Panc1 (cell line): ENCODE data around the gene MYO6. TPM values are rescaled to one million over a fixed set of nuclear protein-coding genes. Genes with fewer than 3 reads are reported as not detected.
"Not testable (repeated sequence)": the region's sequence is repeated elsewhere in the genome, so short reads cannot be mapped to it uniquely, and the experiment has no call there.

Experiments
- ATAC-seq: fragments of 200-7000 bp; cut with Tn5 transposase; 2 replicates; pipeline ENCODE4 v1.9.1; 2020; ENCODE audit warnings: mild to moderate bottlenecking, moderate library complexity
- Bru-seq: library from RNA; stranded (reverse); fragments of 400-500 nt; gene quantifications from one replicate; lab custom pipeline; 2021; lab: Mats Ljungman, UMichigan
- BruChase-seq, 2 experiments: library from RNA; stranded (reverse); fragments of 400-500 nt; gene quantifications; one replicate each; lab custom pipeline; 2021; lab: Mats Ljungman, UMichigan
- BruUV-seq: library from RNA; stranded (reverse); fragments of 400-500 nt; replicated peaks from 2 replicates; lab custom pipeline; 2021; lab: Mats Ljungman, UMichigan
- CTCF ChIA-PET: fragments of 300-600 bp; sonication (Branson Sonifier 250); formaldehyde crosslinking; loops from one replicate; lab custom pipeline; 2022; ENCODE audit warnings: antibody characterized with exemption; lab: Charles Lee
- POLR2A ChIA-PET: fragments of 300-600 bp; sonication (Branson Sonifier 250); formaldehyde crosslinking; loops from one replicate; lab custom pipeline; 2022; ENCODE audit warnings: antibody characterized with exemption; lab: Charles Lee
- DNase-seq: peaks from one replicate; pipeline ENCODE4 v3.0.0-alpha.2; 2010; ENCODE audit warnings: low read depth, low spot score
- H3K27ac ChIP-seq: 2 replicates; pipeline ENCODE4 v1.5.1; 2011; ENCODE audit warnings: mild to moderate bottlenecking, low read length, inconsistent platforms
- H3K27me3 ChIP-seq: fragments of 200-500 bp; sonication (Bioruptor generic); 2 replicates; pipeline ENCODE4 v1.6.0; 2014; ENCODE audit warnings: low read length, inconsistent platforms; ENCODE audit not compliant: control insufficient read depth, insufficient read depth
- H3K36me3 ChIP-seq: fragments of 200-500 bp; sonication (Bioruptor generic); 2 replicates; pipeline ENCODE4 v1.5.1; 2014; ENCODE audit warnings: inconsistent platforms, mild to moderate bottlenecking, low read length, moderate library complexity; ENCODE audit not compliant: control insufficient read depth, insufficient read depth
- H3K4me1 ChIP-seq: 2 replicates; pipeline ENCODE4 v1.5.1; 2011; ENCODE audit warnings: inconsistent platforms, mild to moderate bottlenecking, low read length, moderate library complexity; ENCODE audit not compliant: control insufficient read depth, insufficient read depth
- H3K4me3 ChIP-seq, 2 experiments: 2 replicates each; pipeline ENCODE4 v1.5.1; 2011 to 2012; ENCODE audit warnings: low read depth in 2 of 2, low read length in 2 of 2, mild to moderate bottlenecking in 2 of 2, inconsistent platforms in 1 of 2, moderate library complexity in 1 of 2
- H3K9me3 ChIP-seq: fragments of 200-500 bp; sonication (Bioruptor generic); 2 replicates; pipeline ENCODE4 v1.5.1; 2014; ENCODE audit warnings: low read depth, mild to moderate bottlenecking, inconsistent platforms, low read length, moderate library complexity; ENCODE audit not compliant: control insufficient read depth, insufficient read depth
- POLR2AphosphoS5 ChIP-seq: IDR thresholded peaks from 2 replicates; pipeline ENCODE4 v1.6.1; 2012; ENCODE audit warnings: mild to moderate bottlenecking, low read depth, low read length, moderate library complexity
- SIN3A ChIP-seq: IDR thresholded peaks from 2 replicates; pipeline ENCODE4 v1.6.1; 2012; ENCODE audit warnings: low read depth, mild to moderate bottlenecking, low read length, moderate library complexity, borderline replicate concordance; ENCODE audit not compliant: insufficient read depth
- TCF7L2 ChIP-seq: IDR thresholded peaks from 2 replicates; pipeline ENCODE4 v1.6.1; 2011; ENCODE audit warnings: mild to moderate bottlenecking, low read depth, low read length, inconsistent platforms
- in situ Hi-C: cut with HindIII; loops from 2 replicates; pipeline ENCODE4 v1.10.0; 2016; ENCODE audit warnings: low sequenced_read_pairs, low pct_unique_long_range_greater_than_20kb
- intact Hi-C: fragments of 100-400 bp; cut with micrococcal nuclease; formaldehyde crosslinking; loops from one replicate; pipeline ENCODE4 v1.10.0; 2022; ENCODE audit not compliant: unreplicated experiment
- long read RNA-seq: library from polyadenylated mRNA; unstranded; transcript quantifications from one replicate; pipeline ENCODE4 v2.0.0, GENCODE V29; 2021; ENCODE audit not compliant: unreplicated experiment
- polyA plus RNA-seq: library from polyadenylated mRNA; unstranded; fragments of >200 nt; gene quantifications from one replicate; pipeline ENCODE4 v1.2.1, GENCODE V29; 2012; ENCODE audit warnings: missing spikeins; ENCODE audit not compliant: insufficient read length
- total RNA-seq: library from RNA; stranded (reverse); gene quantifications from one replicate; pipeline ENCODE4 v1.2.1, GENCODE V29; 2021; ENCODE audit not compliant: unreplicated experiment
- TF ChIP-seq, protein P1 (sequence below), 2 experiments: IDR thresholded peaks; 2 replicates each; pipeline ENCODE4 v1.6.1; 2011 to 2012; ENCODE audit warnings: low read depth in 2 of 2, control low read depth in 1 of 2, low read length in 1 of 2, mild to moderate bottlenecking in 1 of 2, moderate library complexity in 1 of 2; ENCODE audit not compliant: insufficient read depth in 1 of 2
- TF ChIP-seq, protein P2 (sequence below): fragments of 450-650 bp; IDR thresholded peaks from 2 replicates; pipeline ENCODE4 v1.5.1; 2017; ENCODE audit warnings: mild to moderate bottlenecking

MYO6 gene
- total RNA-seq (52.3 TPM), Bru-seq, nascent RNA (percentile 84 among the genes with signal in this experiment), BruChase-seq, experiment 1, labeled RNA remaining after a 2-hour chase (percentile 81 among the genes with signal in this experiment), BruChase-seq, experiment 2, labeled RNA remaining after a 6-hour chase (percentile 85 among the genes with signal in this experiment)
- 51.7 TPM for polyA plus RNA-seq
- long read RNA-seq, full-length matches to known transcripts: 1 of 199 reads
- long read RNA-seq, partial matches to known transcripts: 172 of 199 reads
- long read RNA-seq, other reads (novel, unspliced or antisense): 26 of 199 reads

DNA sequence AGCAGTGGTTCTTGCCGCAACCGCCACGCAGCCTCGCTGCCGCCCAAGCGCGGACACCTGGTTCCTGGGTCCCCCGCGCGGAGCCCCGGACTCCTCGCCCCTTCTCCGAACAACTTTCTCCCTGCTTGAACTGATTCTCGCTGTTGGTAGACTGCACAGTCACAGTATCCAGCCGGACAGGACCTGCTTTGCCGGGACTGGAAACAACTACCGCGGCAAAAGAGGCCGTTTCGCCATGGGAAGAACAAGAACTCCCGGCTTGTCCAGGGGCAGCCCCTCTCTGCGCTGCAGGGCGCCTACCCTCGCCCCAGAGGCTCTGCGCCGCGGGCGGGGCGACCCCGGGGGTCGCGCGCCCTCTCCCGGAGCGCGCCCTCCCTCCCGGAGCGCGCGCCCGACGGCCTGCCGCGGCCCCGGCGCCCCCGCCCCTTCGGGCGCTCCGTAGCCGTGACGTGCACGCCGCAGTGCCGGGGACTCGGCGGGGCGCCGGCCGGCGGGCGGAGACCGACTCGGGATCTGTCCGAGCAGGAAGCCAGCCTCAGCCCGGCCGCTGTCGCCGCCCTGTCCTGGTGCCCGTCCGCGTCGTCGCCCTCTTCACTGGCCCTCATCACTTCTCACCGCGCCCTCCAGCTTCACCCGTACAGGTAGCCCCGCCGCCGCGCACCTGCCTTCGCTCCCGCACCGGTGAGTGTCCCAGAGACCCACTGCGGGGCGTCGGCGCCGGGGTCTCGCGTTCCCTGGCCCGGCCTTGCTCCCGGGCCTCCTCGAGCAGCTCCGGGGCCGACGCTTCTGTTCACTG lies at the start of gene MYO6:
MYO6 (plus strand) TSS at position 497 of the 796 bp plus-strand sequence. CDS start 68,309 bp downstream, outside the sequence.
- H3K4me3 ChIP-seq: peak within 1 kb of the TSS; percentile 76 to 90
- ATAC-seq (peak; percentile 96), DNase-seq (no peak)
- no peaks in the 10 kb centered on the region; the same call in 1 of the 2 replicates for H3K27me3 ChIP-seq
- in situ Hi-C loops (no loop called here), intact Hi-C loops (no loop called here)
- H3K27ac ChIP-seq: peak within 1 kb of the TSS; percentile 89
- ChIA-PET POLR2A (no interaction called here), CTCF (no interaction called here)
- no peaks in the 10 kb centered on the region for H3K36me3 ChIP-seq
- TF ChIP-seq SIN3A (peak; percentile 89), TCF7L2 (0 out of 2 replicates have a peak, but pooled peaks have one; percentile 13), POLR2AphosphoS5 (peak; percentile 83)
- TF ChIP-seq, protein P1, sequence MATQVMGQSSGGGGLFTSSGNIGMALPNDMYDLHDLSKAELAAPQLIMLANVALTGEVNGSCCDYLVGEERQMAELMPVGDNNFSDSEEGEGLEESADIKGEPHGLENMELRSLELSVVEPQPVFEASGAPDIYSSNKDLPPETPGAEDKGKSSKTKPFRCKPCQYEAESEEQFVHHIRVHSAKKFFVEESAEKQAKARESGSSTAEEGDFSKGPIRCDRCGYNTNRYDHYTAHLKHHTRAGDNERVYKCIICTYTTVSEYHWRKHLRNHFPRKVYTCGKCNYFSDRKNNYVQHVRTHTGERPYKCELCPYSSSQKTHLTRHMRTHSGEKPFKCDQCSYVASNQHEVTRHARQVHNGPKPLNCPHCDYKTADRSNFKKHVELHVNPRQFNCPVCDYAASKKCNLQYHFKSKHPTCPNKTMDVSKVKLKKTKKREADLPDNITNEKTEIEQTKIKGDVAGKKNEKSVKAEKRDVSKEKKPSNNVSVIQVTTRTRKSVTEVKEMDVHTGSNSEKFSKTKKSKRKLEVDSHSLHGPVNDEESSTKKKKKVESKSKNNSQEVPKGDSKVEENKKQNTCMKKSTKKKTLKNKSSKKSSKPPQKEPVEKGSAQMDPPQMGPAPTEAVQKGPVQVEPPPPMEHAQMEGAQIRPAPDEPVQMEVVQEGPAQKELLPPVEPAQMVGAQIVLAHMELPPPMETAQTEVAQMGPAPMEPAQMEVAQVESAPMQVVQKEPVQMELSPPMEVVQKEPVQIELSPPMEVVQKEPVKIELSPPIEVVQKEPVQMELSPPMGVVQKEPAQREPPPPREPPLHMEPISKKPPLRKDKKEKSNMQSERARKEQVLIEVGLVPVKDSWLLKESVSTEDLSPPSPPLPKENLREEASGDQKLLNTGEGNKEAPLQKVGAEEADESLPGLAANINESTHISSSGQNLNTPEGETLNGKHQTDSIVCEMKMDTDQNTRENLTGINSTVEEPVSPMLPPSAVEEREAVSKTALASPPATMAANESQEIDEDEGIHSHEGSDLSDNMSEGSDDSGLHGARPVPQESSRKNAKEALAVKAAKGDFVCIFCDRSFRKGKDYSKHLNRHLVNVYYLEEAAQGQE (IDR thresholded peaks at IDR 0.05; ENCODE audit: insufficient read depth in 1 of 2, low read depth in 2 of 2, low read length in 1 of 2): no peak
- TF ChIP-seq, protein P2, sequence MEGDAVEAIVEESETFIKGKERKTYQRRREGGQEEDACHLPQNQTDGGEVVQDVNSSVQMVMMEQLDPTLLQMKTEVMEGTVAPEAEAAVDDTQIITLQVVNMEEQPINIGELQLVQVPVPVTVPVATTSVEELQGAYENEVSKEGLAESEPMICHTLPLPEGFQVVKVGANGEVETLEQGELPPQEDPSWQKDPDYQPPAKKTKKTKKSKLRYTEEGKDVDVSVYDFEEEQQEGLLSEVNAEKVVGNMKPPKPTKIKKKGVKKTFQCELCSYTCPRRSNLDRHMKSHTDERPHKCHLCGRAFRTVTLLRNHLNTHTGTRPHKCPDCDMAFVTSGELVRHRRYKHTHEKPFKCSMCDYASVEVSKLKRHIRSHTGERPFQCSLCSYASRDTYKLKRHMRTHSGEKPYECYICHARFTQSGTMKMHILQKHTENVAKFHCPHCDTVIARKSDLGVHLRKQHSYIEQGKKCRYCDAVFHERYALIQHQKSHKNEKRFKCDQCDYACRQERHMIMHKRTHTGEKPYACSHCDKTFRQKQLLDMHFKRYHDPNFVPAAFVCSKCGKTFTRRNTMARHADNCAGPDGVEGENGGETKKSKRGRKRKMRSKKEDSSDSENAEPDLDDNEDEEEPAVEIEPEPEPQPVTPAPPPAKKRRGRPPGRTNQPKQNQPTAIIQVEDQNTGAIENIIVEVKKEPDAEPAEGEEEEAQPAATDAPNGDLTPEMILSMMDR: no peak
- no TSS peak for BruUV-seq
- no peaks in the 10 kb centered on the region for H3K9me3 ChIP-seq
- peaks cover 24% of the 10 kb centered on the region for H3K4me1 ChIP-seq

DNA sequence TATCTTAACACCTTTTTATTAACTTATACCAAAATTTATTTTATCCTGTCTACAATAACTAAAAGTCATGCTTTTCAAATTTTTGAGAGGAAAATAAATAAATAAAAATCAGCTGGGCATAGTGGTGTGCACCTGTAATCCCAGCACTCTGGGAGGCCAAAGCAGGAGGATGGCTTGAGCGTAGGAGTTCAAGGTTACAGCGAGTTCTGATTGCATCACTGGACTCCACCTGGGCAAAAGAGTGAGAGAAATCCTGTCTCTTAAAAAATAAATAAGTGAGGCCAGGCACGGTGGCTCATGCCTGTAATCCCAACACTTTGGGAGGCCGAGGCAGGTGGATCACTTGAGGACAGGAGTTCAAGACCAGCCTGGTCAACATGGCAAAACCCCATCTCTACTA lies 40.7 kb upstream of the MYO6 start:
- intact Hi-C loops, H3K4me3 ChIP-seq, DNase-seq, H3K9me3 ChIP-seq, H3K27me3 ChIP-seq, POLR2A ChIA-PET, in situ Hi-C loops, BruUV-seq, ATAC-seq, CTCF ChIA-PET, H3K27ac ChIP-seq, H3K4me1 ChIP-seq: not testable (repeated sequence)
- H3K36me3 ChIP-seq: peaks cover 12% of the 10 kb centered on the region; the same call in 1 of the 2 replicates
